HepG2 (cell line): ENCODE data around the gene TJP3. TPM values are rescaled to one million over a fixed set of nuclear protein-coding genes. Genes with fewer than 3 reads are reported as not detected.

Experiments
- ATAC-seq: fragments of 200-7000 bp; cut with Tn5 transposase; 3 replicates; pipeline ENCODE4 v1.9.1; 2020; ENCODE audit warnings: mild to moderate bottlenecking, moderate library complexity
- BruUV-seq: library from RNA; stranded (reverse); fragments of 400-500 nt; replicated peaks from 2 replicates; lab custom pipeline; 2021; lab: Mats Ljungman, UMichigan
- CTCF ChIA-PET: fragments of 300-600 bp; formaldehyde crosslinking; extraction: SDS; loops from one replicate; lab custom pipeline; 2021; ENCODE audit warnings: low total read pairs, inconsistent platforms, low intra/inter-chr PET ratio; lab: Yijun Ruan, JAX
- POLR2A ChIA-PET: fragments of 350-600 bp; sonication (Branson Sonifier 250); formaldehyde crosslinking; loops from one replicate; lab custom pipeline; 2020; ENCODE audit warnings: antibody characterized with exemption, inconsistent platforms; lab: Yijun Ruan, JAX
- DNase-seq: peaks from one replicate; pipeline ENCODE4 v3.0.0-alpha.2; 2015; ENCODE audit warnings: low spot score
- FAIRE-seq: peaks from 3 replicates; lab custom pipeline; 2011; peaks lifted over from hg19 to GRCh38; lab: Jason Lieb, UNC
- H2AFZ ChIP-seq: one replicate; pipeline ENCODE4 v1.6.1; 2011; ENCODE audit warnings: low read length, inconsistent platforms
- H3K27ac ChIP-seq: fragments of 300-600 bp; 3 replicates; pipeline ENCODE4 v1.8.0; 2011; ENCODE audit warnings: mixed run types, mild to moderate bottlenecking, mixed read lengths, low read length, inconsistent platforms; ENCODE audit not compliant: insufficient read depth; ENCODE audit errors: extremely low read length
- H3K27me3 ChIP-seq, 2 experiments: fragments of 200-600 bp in 1 of 2; 2 replicates in 1 of 2; 3 replicates in 1 of 2; pipeline versions ENCODE4 v1.6.0 to v1.8.0; 2011; ENCODE audit warnings: low read length in 2 of 2, mild to moderate bottlenecking in 2 of 2, moderate library complexity in 2 of 2, inconsistent platforms in 1 of 2; ENCODE audit not compliant: insufficient read depth in 2 of 2, control insufficient read depth in 1 of 2
- H3K36me3 ChIP-seq, 2 experiments: fragments of 200-600 bp in 1 of 2; replicated peaks in 1 of 2; 2 replicates in 1 of 2; 3 replicates in 1 of 2; pipeline versions ENCODE4 v1.5.1 to v1.8.0; 2011; ENCODE audit warnings: low read length in 2 of 2, inconsistent platforms in 1 of 2; ENCODE audit not compliant: insufficient read depth in 2 of 2, control insufficient read depth in 1 of 2
- H3K4me1 ChIP-seq: 2 replicates; pipeline ENCODE4 v1.5.1; 2012; ENCODE audit warnings: low read length, inconsistent platforms; ENCODE audit not compliant: insufficient read depth
- H3K4me2 ChIP-seq: 2 replicates; pipeline ENCODE4 v1.6.0; 2011; ENCODE audit warnings: low read depth, low read length, inconsistent platforms
- H3K4me3 ChIP-seq, 3 experiments: fragments of 200-600 bp in 1 of 3; sonication (generic), shearing (Covaris generic) in 1 of 3; replicated peaks in 1 of 3; 2 replicates each; pipeline ENCODE4 v1.5.1; 2011 to 2016; ENCODE audit warnings: low read length in 3 of 3, inconsistent platforms in 2 of 3, low read depth in 2 of 3, mild to moderate bottlenecking in 2 of 3, control low read depth in 1 of 3, mixed read lengths in 1 of 3; ENCODE audit not compliant: insufficient read depth in 1 of 3
- H3K79me2 ChIP-seq: one replicate; pipeline ENCODE4 v1.6.1; 2011; ENCODE audit warnings: low read length, inconsistent platforms; ENCODE audit not compliant: insufficient read depth
- H3K9ac ChIP-seq: 2 replicates; pipeline ENCODE4 v1.6.0; 2011; ENCODE audit warnings: mild to moderate bottlenecking, low read depth, low read length, inconsistent platforms; ENCODE audit not compliant: insufficient read depth
- H3K9me3 ChIP-seq: 2 replicates; pipeline ENCODE4 v1.5.1; 2012; ENCODE audit warnings: mild to moderate bottlenecking, low read length
- H4K20me1 ChIP-seq: 2 replicates; pipeline ENCODE4 v1.6.0; 2011; ENCODE audit warnings: inconsistent platforms, mild to moderate bottlenecking, low read length, moderate library complexity; ENCODE audit not compliant: insufficient read depth
- ARNTL ChIP-seq: sonication (generic); formaldehyde crosslinking; IDR thresholded peaks from 2 replicates; pipeline ENCODE4 v1.4.0; 2020; ENCODE audit warnings: mild to moderate bottlenecking, missing genetic modification reagents
- CREB3 ChIP-seq: sonication (generic); formaldehyde crosslinking; IDR thresholded peaks from 2 replicates; pipeline ENCODE4 v1.5.0; 2020; ENCODE audit warnings: missing genetic modification reagents
- LCORL ChIP-seq, 2 experiments: fragments of 450-650 bp in 1 of 2; sonication (generic) in 1 of 2; formaldehyde crosslinking in 1 of 2; IDR thresholded peaks; 2 replicates each; pipeline versions ENCODE4 v1.5.0 to v1.6.1; 2017 to 2020; ENCODE audit warnings: antibody characterized with exemption in 1 of 2, missing genetic modification reagents in 1 of 2
- ZNF546 ChIP-seq: sonication (generic); formaldehyde crosslinking; conservative IDR thresholded peaks from 2 replicates; pipeline ENCODE4 v1.8.1; 2023; ENCODE audit warnings: mild to moderate bottlenecking, missing genetic modification reagents
- WGBS: methylation state at CpG from one replicate; pipeline ENCODE4 v1.1.6; 2017; ENCODE audit warnings: low lambda C conversion rate; 5-methylcytosine and 5-hydroxymethylcytosine counted together
- in situ Hi-C: cut with HindIII; loops from 2 replicates; pipeline ENCODE4 v1.10.0; 2017; ENCODE audit warnings: low pct_unique_long_range_greater_than_20kb; ENCODE audit not compliant: extremely low pct_ligation_motif_present
- intact Hi-C: fragments of 100-400 bp; cut with micrococcal nuclease; formaldehyde crosslinking; loops from one replicate; pipeline ENCODE4 v1.10.0; 2022; ENCODE audit not compliant: unreplicated experiment
- polyA plus RNA-seq, 8 experiments: library from polyadenylated mRNA; depleted of rRNA in 3 of 8; stranded (reverse) in 7 of 8; unstranded in 1 of 8; fragments of >200 nt; fragmentation: Illumina TruSeq in 4 of 8; extraction: Trizol in 4 of 8; gene quantifications; 2 replicates each; pipeline versions ENCODE4 v1.2.1 to v1.2.3, GENCODE V29; 2011 to 2016; ENCODE audit warnings: low read depth in 4 of 8, missing spikeins in 1 of 8, mixed read lengths in 1 of 8; ENCODE audit not compliant: insufficient read depth in 1 of 8
- total RNA-seq, 5 experiments: library from RNA; depleted of rRNA; stranded (reverse); fragments of >200 nt; fragmentation: Illumina TruSeq; extraction: Trizol; gene quantifications; 2 replicates each; pipeline ENCODE4 v1.2.3, GENCODE V29; 2016; ENCODE audit warnings: low read depth in 1 of 5

TJP3 gene
- total and polyA plus RNA-seq, 2 of the 13 experiments (the other 11 are each of a cell fraction or from before 2014, with no cell fraction given) = 2.3 to 21.5 TPM

GRCh38 chr19:3669082-3669946 lies 38.9 kb upstream of the TJP3 start:
- POLR2A ChIA-PET = interaction anchor here (0.8 kb wide), 1 partner anchor 18 kb away, joined by 3 read pairs; no protein-coding TSS in a partner anchor
- no peak for FAIRE-seq
- peak overlapping the region in 1 of 3 experiments; percentile 40; a peak in 1 of 6 replicates for H3K4me3 ChIP-seq
- no peak overlapping the region for H3K9ac ChIP-seq
- peak overlapping the region; percentile 38 for H3K27ac ChIP-seq
- in situ Hi-C loops = no loop called here
- H3K79me2 ChIP-seq = no peaks in the 10 kb centered on the region
- TF ChIP-seq ZNF546 (CRISPR knock-in tag) = 0 out of 2 replicates have a peak, but pooled peaks have one; percentile 2
- TF ChIP-seq CREB3 (CRISPR knock-in tag) = no peak
- TF ChIP-seq LCORL (IDR thresholded peaks at IDR 0.05) = no peak
- peak; percentile 3; the same call in 1 of the 2 replicates for TF ChIP-seq LCORL (CRISPR knock-in tag; IDR thresholded peaks at IDR 0.05)
- 0 out of 2 replicates have a peak, but pooled peaks have one; percentile 6 for TF ChIP-seq ARNTL
- TF ChIP-seq, all 625 proteins: peak for 3
- H3K9me3 ChIP-seq = no peaks in the 10 kb centered on the region
- 84% methylated on average over 39 of the region's 39 CpGs for WGBS
- peaks cover 0 to 3% of the 10 kb centered on the region in 2 experiments; a peak in 1 of 5 replicates for H3K36me3 ChIP-seq
- DNase-seq = no peak
- H3K27me3 ChIP-seq = no peaks in the 10 kb centered on the region
- intact Hi-C loops = loop anchor here (5.0 kb wide), 1 partner anchor 33 kb away; the partner anchor contains the start of gene PIP5K1C
- peaks cover 21% of the 10 kb centered on the region for H3K4me1 ChIP-seq
- H3K4me2 ChIP-seq = peak overlapping the region; percentile 51
- ATAC-seq = peak; percentile 16
- H4K20me1 ChIP-seq = no peaks in the 10 kb centered on the region
- no TSS peak for BruUV-seq
- no peak overlapping the region for H2AFZ ChIP-seq
- CTCF ChIA-PET = interaction anchor here (1.5 kb wide), 1 partner anchor 36 kb away, joined by 4 read pairs; no protein-coding TSS in a partner anchor
